ENCODE results near the gene ADORA1. TPM values are rescaled to one million over a fixed set of nuclear protein-coding genes. Genes with fewer than 3 reads are reported as not detected.

Gene ADORA1
- total and polyA plus RNA-seq, 2 donors (not counting 3 experiments of a cell fraction or from before 2014, with no cell fraction given): 0.15 TPM; not detected in 1

DNA sequence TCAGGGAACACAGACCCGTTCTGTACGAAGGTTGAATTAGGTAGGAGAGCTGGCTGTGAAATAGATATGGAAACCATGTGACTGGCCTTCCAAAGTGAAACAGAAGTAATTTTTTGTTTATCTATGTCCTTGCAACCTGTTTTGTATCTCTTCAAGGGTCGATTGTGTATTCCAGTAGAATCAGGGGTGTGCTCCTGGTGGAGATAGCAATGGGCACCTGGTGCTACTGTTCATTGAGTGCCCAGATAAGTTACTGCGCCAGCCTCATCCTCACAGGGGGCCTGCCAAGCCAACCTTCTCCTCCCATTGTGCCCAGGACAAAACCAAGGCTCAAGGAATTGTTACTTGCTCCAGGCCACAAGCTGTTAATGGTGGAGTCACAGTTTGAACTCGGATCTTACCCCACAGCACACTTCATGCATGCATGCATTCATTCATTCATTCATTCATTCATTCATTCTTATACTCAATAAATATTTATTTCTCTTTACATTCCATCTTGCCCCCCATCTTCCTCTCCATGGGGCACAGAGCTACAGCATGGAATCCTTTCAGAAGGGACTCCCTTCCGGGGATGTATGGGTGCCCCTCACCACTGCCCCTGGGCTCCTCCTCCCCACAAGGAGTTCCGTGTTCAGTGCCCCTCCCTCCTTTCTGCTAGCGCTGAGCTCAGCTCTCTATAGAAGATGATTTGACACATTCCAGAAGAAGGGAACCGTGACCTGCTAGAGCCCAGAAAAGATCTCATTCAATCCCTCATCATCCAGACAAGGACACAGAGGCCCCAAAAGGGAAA is 24.0 kb downstream of the ADORA1 start:
- CTCF ChIA-PET: interaction anchor here (0.7 to 4.8 kb wide), 9 partner anchors 19 to 134 kb away, joined by 3 to 34 read pairs (median 5); no protein-coding TSS in a partner anchor
- H3K27ac ChIP-seq (ENCODE audit: insufficient read depth, low read depth, low read length): no peak overlapping the region
- dilution Hi-C loops (cut with MboI; ENCODE audit: extremely low pct_ligation_motif_present, low sequenced_read_pairs): no loop called here

More for the DNA sequence above, 24.0 kb downstream of the ADORA1 start:
- Histone ChIP-seq H3K36me3 (ENCODE audit: control insufficient read depth in 2 of 2, extremely low read depth in 1 of 2, insufficient read depth in 2 of 2, low read length in 2 of 2) (no peaks in the 10 kb centered on the region), H2AFZ (ENCODE audit: low read depth, low read length) (no peak overlapping the region), H3K4me3 (replicated peaks in 1 of 3; ENCODE audit: insufficient read depth in 1 of 3, low read depth in 1 of 3, low read length in 3 of 3) (no peak overlapping the region), H3K9me1 (replicated peaks; ENCODE audit: control insufficient read depth, extremely low read depth, insufficient read depth, low read length) (no peaks in the 10 kb centered on the region), H3K9ac (replicated peaks; ENCODE audit: extremely low read depth, insufficient read depth, low read length) (no peak overlapping the region), H3K27me3 (ENCODE audit: control insufficient read depth in 2 of 2, insufficient read depth in 2 of 2, low read length in 2 of 2) (peaks cover 0 to 7% of the 10 kb centered on the region in 2 experiments), H3K4me1 (ENCODE audit: control insufficient read depth, extremely low read depth, insufficient read depth, low read length) (peaks cover 28% of the 10 kb centered on the region), H3K4me2 (ENCODE audit: insufficient read depth, low read length) (no peak overlapping the region), H3K9me3 (replicated peaks; ENCODE audit: control insufficient read depth, insufficient read depth, low read length) (no peaks in the 10 kb centered on the region), H3K79me2 (ENCODE audit: control insufficient read depth, insufficient read depth, low read length) (no peaks in the 10 kb centered on the region), H4K20me1 (replicated peaks; ENCODE audit: control insufficient read depth, extremely low read depth, insufficient read depth, low read length) (no peaks in the 10 kb centered on the region)
- DNase-seq (ENCODE audit: low read depth, low spot score) (no peak), FAIRE-seq (no peak)
- no TSS peak for BruUV-seq (replicated peaks)
- POLR2A ChIA-PET: no interaction called here
- intact Hi-C loops (cut with micrococcal nuclease): no loop called here
- no peak for TF ChIP-seq JUN (IDR thresholded peaks at IDR 0.05; ENCODE audit: borderline replicate concordance, insufficient read depth, insufficient read length, low read depth)
- no peak for TF ChIP-seq CTCF (IDR thresholded peaks at IDR 0.05; ENCODE audit: extremely low read depth in 1 of 2, insufficient read depth in 1 of 2, low read depth in 1 of 2, low read length in 2 of 2)
- TF ChIP-seq POLR2A (IDR thresholded peaks at IDR 0.05; ENCODE audit: low read depth, low read length): no peak
- no peak for TF ChIP-seq MAX (IDR thresholded peaks at IDR 0.05; ENCODE audit: insufficient read depth, insufficient read length)
- no peak for TF ChIP-seq EZH2 (IDR thresholded peaks at IDR 0.05; ENCODE audit: borderline replicate concordance, low read depth, low read length, severe bottlenecking)
- TF ChIP-seq POLR2AphosphoS5 (IDR thresholded peaks at IDR 0.05; ENCODE audit: insufficient read depth, low read depth, low read length): no peak
- TF ChIP-seq MYC (IDR thresholded peaks at IDR 0.05; ENCODE audit: low read depth, low read length): no peak
- TF ChIP-seq FOS (IDR thresholded peaks at IDR 0.05; ENCODE audit: borderline replicate concordance, insufficient read depth, low read length): no peak
- TF ChIP-seq GATA2 (IDR thresholded peaks at IDR 0.05; ENCODE audit: insufficient read depth, insufficient read length, low read depth, low read length): no peak
